Measurements from ENCODE around the gene FMN1.

FMN1 gene

GRCh38 chr15:32737304-32737703 lies 457.2 kb downstream of the FMN1 start:
- no peak for DNase-seq

- DNase-seq = no peak
Observed at GRCh38 chr15:32736701-32737061, 457.8 kb downstream of the FMN1 start.

- DNase-seq = no peak
Observed at GRCh38 chr15:32735989-32736700, 458.4 kb downstream of the FMN1 start.

GRCh38 chr15:32733281-32733680 lies 461.2 kb downstream of the FMN1 start:
- DNase-seq = no peak

- no peak for DNase-seq
Observed at GRCh38 chr15:32732574-32733157, 461.8 kb downstream of the FMN1 start.

- no peak for DNase-seq
Observed at GRCh38 chr15:32730677-32731654, 463.5 kb downstream of the FMN1 start.

GRCh38 chr15:32729700-32730395 lies 464.7 kb downstream of the FMN1 start:
- no peak for DNase-seq

- no peak for DNase-seq
Observed at GRCh38 chr15:32723171-32723948, 471.2 kb downstream of the FMN1 start.

- DNase-seq = no peak
Observed at GRCh38 chr15:32722136-32722535, 472.4 kb downstream of the FMN1 start.

- DNase-seq = no peak
Observed at GRCh38 chr15:32721596-32721995, 472.9 kb downstream of the FMN1 start.

GRCh38 chr15:32718821-32719716 lies 475.4 kb downstream of the FMN1 start:
- DNase-seq = no peak

GRCh38 chr15:32718227-32718820 lies 476.2 kb downstream of the FMN1 start:
- no peak for DNase-seq

- DNase-seq = peak; percentile 53
Observed at GRCh38 chr15:32717426-32718226, 476.9 kb downstream of the FMN1 start, which contains the start of gene GREM1. Gene GREM1, plus strand, starts transcription at chr15:32718004. Its CDS starts 12,687 bp downstream, at chr15:32730691.

- no peak for DNase-seq
Observed at GRCh38 chr15:32716915-32717425, 477.5 kb downstream of the FMN1 start.

- DNase-seq = no peak
Observed at GRCh38 chr15:32716216-32716914, 478.1 kb downstream of the FMN1 start.
